ENCODE measurements around the gene S100G. TPM values are rescaled to one million over a fixed set of nuclear protein-coding genes. Genes with fewer than 3 reads are reported as not detected.

S100G gene
- not detected in 2 replicates for total RNA-seq

DNA sequence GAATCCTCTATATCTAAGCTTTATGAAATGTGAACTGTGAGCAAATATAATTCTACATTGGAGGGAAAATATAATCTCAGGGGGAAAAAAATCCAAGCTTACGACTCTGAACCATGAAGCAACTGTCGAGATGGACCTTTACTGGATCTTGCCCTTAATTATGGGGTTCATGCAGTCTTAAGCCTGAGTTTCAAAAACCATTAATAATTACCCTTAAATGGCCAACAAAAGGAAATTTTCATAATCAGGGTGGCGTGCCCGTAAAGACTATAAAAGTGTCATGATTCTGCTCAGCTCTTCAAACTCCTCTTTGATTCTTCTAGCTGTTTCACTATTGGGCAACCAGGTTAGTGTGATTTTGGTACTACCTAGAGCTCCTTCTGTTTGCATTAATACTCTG is at the start of gene S100G:
Gene S100G (plus strand): TSS at position 301 of the 400 bp plus-strand sequence. CDS start 849 bp downstream, outside the sequence.

Other genes starting within 250 kb of the S100G start
- gene CTPS2, start 62.5 kb downstream of the S100G start, total RNA-seq: 7.0 and 8.0 TPM in 2 replicates
- 33.6 and 53.3 TPM in 2 replicates for gene SYAP1, start 69.5 kb downstream of the S100G start, total RNA-seq
- 5.5 and 8.2 TPM in 2 replicates for gene TXLNG, start 136.3 kb downstream of the S100G start, total RNA-seq
- gene RBBP7, start 220.2 kb downstream of the S100G start, total RNA-seq: 90.5 and 136 TPM in 2 replicates